Inferior parietal cortex (tissue), 1 donor: ENCODE results near the gene BAIAP2.

Experiments used
- DNase-seq: peaks from one replicate; pipeline ENCODE4 v3.0.0-alpha.2; 2016; ENCODE audit errors: extremely low spot score

The BAIAP2 gene

GRCh38 chr17:81159611-81160265, 124.8 kb downstream of the BAIAP2 start:
- DNase-seq = no peak

- DNase-seq = no peak
These were observed 125.4 kb downstream of the BAIAP2 start for GRCh38 chr17:81160306-81160705.

- no peak for DNase-seq
These were observed 125.9 kb downstream of the BAIAP2 start for GRCh38 chr17:81160747-81161453.

GRCh38 chr17:81161536-81161935, 126.6 kb downstream of the BAIAP2 start:
- DNase-seq = no peak

- no peak for DNase-seq
These were observed 127.0 kb downstream of the BAIAP2 start for GRCh38 chr17:81161972-81162371.

GRCh38 chr17:81162491-81162890, 127.5 kb downstream of the BAIAP2 start:
- DNase-seq = no peak

- no peak for DNase-seq
These were observed 128.2 kb downstream of the BAIAP2 start for GRCh38 chr17:81163051-81163695.

- DNase-seq = no peak
These were observed 128.9 kb downstream of the BAIAP2 start for GRCh38 chr17:81163703-81164370.

GRCh38 chr17:81164371-81165245, 129.7 kb downstream of the BAIAP2 start:
- peak; percentile 61 for DNase-seq

GRCh38 chr17:81165246-81166032, 130.5 kb downstream of the BAIAP2 start, which contains the start of gene PVALEF:
Gene PVALEF, plus strand, starts transcription at chr17:81165507. Its CDS starts 15,720 bp downstream, at chr17:81181227.
- no peak for DNase-seq

GRCh38 chr17:81166033-81166492, 131.1 kb downstream of the BAIAP2 start, which contains the start of gene AATK:
Gene AATK, minus strand, starts transcription at chr17:81166221. Its CDS starts 229 bp downstream, at chr17:81165992.
- no peak for DNase-seq
